Measurements from ENCODE around the gene RAB35. TPM values are rescaled to one million over a fixed set of nuclear protein-coding genes. Genes with fewer than 3 reads are reported as not detected.

The RAB35 gene
- total and polyA plus RNA-seq, 2 of the 4 experiments (the other 2 are of a cell fraction) = 32.6 to 49.6 TPM

GRCh38 chr12:120093592-120094355 is 22.8 kb downstream of the RAB35 start:
- peaks cover 0 to 25% of the 10 kb centered on the region in 2 experiments; a peak in 3 of 4 replicates for H3K79me1 ChIP-seq (ENCODE audit: low read depth in 1 of 2, low read length in 2 of 2)
- dilution Hi-C loops (cut with HindIII; ENCODE audit: low sequenced_read_pairs, unreplicated experiment) (no loop called here), intact Hi-C loops (cut with micrococcal nuclease) (no loop called here), in situ Hi-C loops (cut with MboI; ENCODE audit: low sequenced_read_pairs) (no loop called here)
- no peak for DNase-seq
- no peaks in the 10 kb centered on the region; the same call in 1 of the 2 replicates for H3K4me1 ChIP-seq (ENCODE audit: control insufficient read depth, insufficient read depth, low read length)
- no peak overlapping the region for H2BK20ac ChIP-seq (ENCODE audit: low read depth, low read length)
- H3K18ac ChIP-seq (ENCODE audit: low read depth, low read length) = no peak overlapping the region
- H3K27ac ChIP-seq (ENCODE audit: insufficient read depth, low read length) = no peak overlapping the region
- no peak overlapping the region for H2BK15ac ChIP-seq (ENCODE audit: low read depth, low read length)
- no peak overlapping the region for H2BK120ac ChIP-seq (ENCODE audit: low read depth, low read length)
- H4K20me1 ChIP-seq (ENCODE audit: insufficient read depth, low read length) = peaks cover 40% of the 10 kb centered on the region
- H3K14ac ChIP-seq (replicated peaks; ENCODE audit: low read depth, low read length) = no peak overlapping the region
- no peaks in the 10 kb centered on the region for H3K27me3 ChIP-seq (ENCODE audit: control insufficient read depth, insufficient read depth, low read length)
- peak; percentile 22 for ATAC-seq (ENCODE audit: low read depth)
- no peak overlapping the region for H2AFZ ChIP-seq (replicated peaks; ENCODE audit: low read length, poor library complexity)
- H3K4me2 ChIP-seq (ENCODE audit: low read depth, low read length) = no peak overlapping the region
- no peak overlapping the region for H3K23ac ChIP-seq (ENCODE audit: low read depth, low read length)
- 36% methylated on average over 3 of the region's 17 CpGs; no CpG with 5 or more reads in 1 of the 2 experiments for WGBS, 2 experiments (ENCODE audit: extremely low coverage in 2 of 2, insufficient read length in 1 of 2)
- TF ChIP-seq CEBPB (IDR thresholded peaks at IDR 0.05; ENCODE audit: low read depth, low read length) (no peak), SMC3 (IDR thresholded peaks at IDR 0.05; ENCODE audit: low read depth, low read length) (no peak), ELK1 (IDR thresholded peaks at IDR 0.05; ENCODE audit: borderline replicate concordance, low read depth, low read length) (no peak), MXI1 (IDR thresholded peaks at IDR 0.05; ENCODE audit: borderline replicate concordance, low read depth, low read length) (no peak), POLR2A (IDR thresholded peaks at IDR 0.05; ENCODE audit: low read depth, low read length) (no peak), RCOR1 (IDR thresholded peaks at IDR 0.05; ENCODE audit: insufficient replicate concordance, low read length) (no peak), MAZ (IDR thresholded peaks at IDR 0.05; ENCODE audit: borderline replicate concordance, low read depth, low read length) (no peak), RAD21 (IDR thresholded peaks at IDR 0.05; ENCODE audit: low read length) (no peak), FOS (IDR thresholded peaks at IDR 0.05; ENCODE audit: low read depth, low read length) (no peak), USF2 (IDR thresholded peaks at IDR 0.05; ENCODE audit: low read depth, low read length) (no peak), NFE2L2 (IDR thresholded peaks at IDR 0.05; ENCODE audit: low read depth, low read length) (no peak), CHD1 (IDR thresholded peaks at IDR 0.05; ENCODE audit: low read depth, low read length) (no peak), CTCF (conservative IDR thresholded peaks at IDR 0.05; ENCODE audit: low read depth, low read length) (no peak)
- ChIA-PET CTCF (no interaction called here), POLR2A (ENCODE audit: unreplicated experiment) (no interaction called here)
- no peak overlapping the region for H4K91ac ChIP-seq (ENCODE audit: insufficient read depth, low read depth, low read length)
- H3K4me3 ChIP-seq (ENCODE audit: insufficient read depth, low read depth, low read length) = no peak overlapping the region
- H3K4ac ChIP-seq (ENCODE audit: low read depth, low read length) = no peak overlapping the region
- H3K9me1 ChIP-seq (ENCODE audit: insufficient read depth, low read length) = 0 out of 2 replicates have a peak, but pooled peaks cover 11% of the 10 kb centered on the region
- no peak overlapping the region for H2AK9ac ChIP-seq (replicated peaks; ENCODE audit: low read depth, low read length, poor library complexity)
- H2AK5ac ChIP-seq (ENCODE audit: low read depth, low read length) = no peak overlapping the region
- no peak overlapping the region for H3K56ac ChIP-seq (ENCODE audit: extremely low read depth, insufficient read depth, low read length)
- H3K9me3 ChIP-seq (ENCODE audit: control insufficient read depth, insufficient read depth, low read length) = no peaks in the 10 kb centered on the region
- no peak overlapping the region for H2BK5ac ChIP-seq (ENCODE audit: low read depth, low read length, poor library complexity, severe bottlenecking)
- BruUV-seq (replicated peaks) = no TSS peak
- peaks cover 42% of the 10 kb centered on the region for H3K36me3 ChIP-seq (ENCODE audit: control insufficient read depth, insufficient read depth, low read length)
- H4K5ac ChIP-seq (ENCODE audit: low read depth, low read length) = no peak overlapping the region
- no peak overlapping the region for H4K8ac ChIP-seq (ENCODE audit: low read depth in 2 of 2, low read length in 2 of 2)
- H3K9ac ChIP-seq (ENCODE audit: low read depth, low read length) = no peak overlapping the region

All from IMR-90 (cell line).